Epithelial cell of prostate (primary cell): Measurements from ENCODE around the gene TNFAIP8L3.

Experiments
- DNase-seq: peaks from one replicate; pipeline ENCODE4 v3.0.0-alpha.2; 2011; ENCODE audit warnings: low read depth, low spot score
- H3K27ac ChIP-seq: fragments of 450-650 bp; 2 replicates; pipeline ENCODE4 v1.5.1; 2017; ENCODE audit warnings: mild to moderate bottlenecking

TNFAIP8L3 gene

DNA sequence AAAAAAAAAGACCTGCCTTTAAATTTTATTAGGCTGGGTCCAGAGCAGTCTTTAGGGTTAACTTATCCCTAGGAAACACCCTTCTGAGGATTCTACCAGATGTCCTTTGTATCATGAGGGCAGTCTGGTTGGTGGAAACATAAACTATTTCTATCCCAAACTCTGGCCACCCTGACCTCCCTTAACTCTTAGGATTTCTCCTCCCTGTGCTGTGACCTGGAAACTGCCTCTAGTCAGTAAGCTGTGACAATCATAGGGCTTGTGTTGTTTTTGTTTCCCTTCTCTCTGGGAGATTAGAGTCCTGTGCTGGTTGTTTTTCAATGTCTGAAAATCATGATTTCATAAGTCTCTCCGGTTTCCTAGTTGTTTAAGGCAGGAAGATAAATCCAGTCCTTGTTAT is 78.1 kb downstream of the TNFAIP8L3 start:
- no peak overlapping the region for H3K27ac ChIP-seq
- no peak for DNase-seq

DNA sequence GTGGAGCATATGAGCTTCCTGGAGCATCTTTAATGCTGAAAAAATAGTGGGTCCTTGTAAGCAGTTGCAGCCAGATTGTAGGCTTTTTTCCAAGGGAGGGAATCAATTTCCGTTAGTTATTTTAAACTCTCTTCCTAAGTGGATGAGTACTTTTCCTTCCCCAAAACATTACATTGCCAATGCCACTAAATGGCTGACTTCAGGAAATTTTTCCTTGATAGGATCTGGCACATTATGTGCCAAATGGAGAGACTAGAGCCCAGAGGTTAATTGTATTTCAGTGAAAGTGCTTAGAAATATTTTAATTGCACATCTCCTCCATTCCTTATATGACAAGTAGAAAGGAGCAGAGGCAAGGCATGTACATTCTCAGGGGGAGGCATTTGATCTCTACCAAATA is 83.5 kb downstream of the TNFAIP8L3 start:
- no peak overlapping the region for H3K27ac ChIP-seq
- no peak for DNase-seq

DNA sequence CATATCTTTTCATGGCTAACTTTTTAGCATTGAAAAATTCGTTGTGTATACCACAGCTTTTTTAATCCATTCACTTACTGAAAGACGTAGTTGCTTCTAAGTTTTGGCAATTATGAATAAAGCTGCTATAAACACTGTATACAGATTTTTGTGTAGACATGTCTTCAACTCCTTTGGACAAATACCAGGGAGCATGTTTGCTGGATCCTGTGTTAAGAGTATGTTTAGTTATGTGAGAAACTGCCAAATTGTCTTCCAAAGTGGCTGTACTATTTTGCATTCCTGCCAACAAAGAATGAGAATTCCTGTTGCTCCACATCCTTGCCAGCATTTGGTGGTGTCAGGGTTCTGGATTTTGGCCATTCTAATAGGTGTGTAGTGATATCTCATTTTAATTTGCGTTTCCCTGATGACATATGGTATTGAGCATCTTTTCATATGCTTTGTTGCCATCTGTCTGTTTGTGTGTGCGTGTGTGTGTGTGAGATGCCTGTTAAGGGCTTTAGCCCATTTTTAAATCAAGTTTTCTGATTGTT is 87.5 kb downstream of the TNFAIP8L3 start:
- no peak overlapping the region for H3K27ac ChIP-seq
- DNase-seq: no peak
